ENCODE measurements around the gene IL18.

DNA sequence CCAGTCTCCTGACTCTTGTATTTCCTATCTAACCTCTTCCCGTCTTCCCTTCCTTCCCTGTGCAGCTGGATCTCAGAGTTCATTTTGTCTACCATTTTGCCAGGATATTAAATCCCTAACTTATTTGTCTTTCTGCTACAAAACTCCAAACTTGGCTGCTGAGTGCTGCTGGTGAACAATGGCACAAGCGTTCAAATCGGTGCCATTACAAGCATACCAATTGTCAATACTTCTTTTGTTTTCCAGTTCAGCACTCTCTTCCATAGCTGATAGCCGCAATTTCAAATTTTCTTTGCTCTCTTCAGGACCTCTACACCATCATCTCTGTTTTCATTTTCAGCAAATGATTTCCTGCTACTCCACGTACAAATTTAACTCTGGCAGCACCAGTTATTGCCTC lies 13.4 kb downstream of the IL18 start:
- TF ChIP-seq, protein P1, sequence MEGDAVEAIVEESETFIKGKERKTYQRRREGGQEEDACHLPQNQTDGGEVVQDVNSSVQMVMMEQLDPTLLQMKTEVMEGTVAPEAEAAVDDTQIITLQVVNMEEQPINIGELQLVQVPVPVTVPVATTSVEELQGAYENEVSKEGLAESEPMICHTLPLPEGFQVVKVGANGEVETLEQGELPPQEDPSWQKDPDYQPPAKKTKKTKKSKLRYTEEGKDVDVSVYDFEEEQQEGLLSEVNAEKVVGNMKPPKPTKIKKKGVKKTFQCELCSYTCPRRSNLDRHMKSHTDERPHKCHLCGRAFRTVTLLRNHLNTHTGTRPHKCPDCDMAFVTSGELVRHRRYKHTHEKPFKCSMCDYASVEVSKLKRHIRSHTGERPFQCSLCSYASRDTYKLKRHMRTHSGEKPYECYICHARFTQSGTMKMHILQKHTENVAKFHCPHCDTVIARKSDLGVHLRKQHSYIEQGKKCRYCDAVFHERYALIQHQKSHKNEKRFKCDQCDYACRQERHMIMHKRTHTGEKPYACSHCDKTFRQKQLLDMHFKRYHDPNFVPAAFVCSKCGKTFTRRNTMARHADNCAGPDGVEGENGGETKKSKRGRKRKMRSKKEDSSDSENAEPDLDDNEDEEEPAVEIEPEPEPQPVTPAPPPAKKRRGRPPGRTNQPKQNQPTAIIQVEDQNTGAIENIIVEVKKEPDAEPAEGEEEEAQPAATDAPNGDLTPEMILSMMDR (conservative IDR thresholded peaks at IDR 0.05 in 1 of 2, IDR thresholded peaks at IDR 0.05 in 1 of 2; ENCODE audit: extremely low read depth in 1 of 2, insufficient read depth in 1 of 2, low read depth in 1 of 2, low read length in 2 of 2) = no peak
- TF ChIP-seq EZH2 (IDR thresholded peaks at IDR 0.05; ENCODE audit: borderline replicate concordance, low read length) = no peak

Data from mammary epithelial cell (primary cell).